SJSA1 (cell line): ENCODE data around the gene PDK1. TPM values are rescaled to one million over a fixed set of nuclear protein-coding genes. Genes with fewer than 3 reads are reported as not detected.

Source experiments
- DNase-seq, 2 experiments: peaks; one replicate each; pipeline ENCODE4 v3.0.0-alpha.2; 2015 to 2020; ENCODE audit warnings: low spot score in 2 of 2, low read depth in 1 of 2
- H3K27ac ChIP-seq: fragments of 250-450 bp; sonication (Bioruptor Pico); 2 replicates; pipeline ENCODE4 v1.5.1; 2020; ENCODE audit warnings: mild to moderate bottlenecking, moderate library complexity
- H3K27me3 ChIP-seq: fragments of 250-450 bp; sonication (Bioruptor Pico); replicated peaks from 2 replicates; pipeline ENCODE4 v1.5.1; 2020; ENCODE audit warnings: mild to moderate bottlenecking, moderate library complexity
- H3K36me3 ChIP-seq: fragments of 250-450 bp; sonication (Bioruptor Pico); 2 replicates; pipeline ENCODE4 v1.5.1; 2020; ENCODE audit warnings: mild to moderate bottlenecking
- H3K4me1 ChIP-seq: fragments of 250-450 bp; sonication (Bioruptor Pico); replicated peaks from 2 replicates; pipeline ENCODE4 v1.6.1; 2021; ENCODE audit warnings: mild to moderate bottlenecking
- H3K4me3 ChIP-seq: fragments of 250-450 bp; sonication (Bioruptor Pico); 2 replicates; pipeline ENCODE4 v1.5.1; 2020; ENCODE audit warnings: mild to moderate bottlenecking
- H3K9me3 ChIP-seq: fragments of 250-450 bp; sonication (Bioruptor Pico); replicated peaks from 2 replicates; pipeline ENCODE4 v1.5.1; 2020; ENCODE audit warnings: mild to moderate bottlenecking
- total RNA-seq: library from RNA; depleted of rRNA; stranded (reverse); fragments of >200 nt; shearing (Covaris generic); gene quantifications from 2 replicates; pipeline ENCODE4 v1.2.3, GENCODE V29; 2014

Gene PDK1
- total RNA-seq, 1 experiment from 2014 or later, result 8.4 TPM

- no peaks in the 10 kb centered on the region for H3K36me3 ChIP-seq
- H3K9me3 ChIP-seq, result no peaks in the 10 kb centered on the region
- no peak overlapping the region for H3K4me3 ChIP-seq
- H3K4me1 ChIP-seq, result no peaks in the 10 kb centered on the region
- no peak overlapping the region for H3K27ac ChIP-seq
- no peaks in the 10 kb centered on the region for H3K27me3 ChIP-seq
- no peak for DNase-seq
Measured at GRCh38 chr2:172617115-172617514, 61.2 kb downstream of the PDK1 start.

GRCh38 chr2:172623249-172623965, 67.5 kb downstream of the PDK1 start:
- Histone ChIP-seq H3K4me3 (no peak overlapping the region), H3K4me1 (peaks cover 5% of the 10 kb centered on the region), H3K9me3 (no peaks in the 10 kb centered on the region), H3K27ac (no peak overlapping the region), H3K36me3 (no peaks in the 10 kb centered on the region), H3K27me3 (no peaks in the 10 kb centered on the region)
- DNase-seq, result no peak

DNA sequence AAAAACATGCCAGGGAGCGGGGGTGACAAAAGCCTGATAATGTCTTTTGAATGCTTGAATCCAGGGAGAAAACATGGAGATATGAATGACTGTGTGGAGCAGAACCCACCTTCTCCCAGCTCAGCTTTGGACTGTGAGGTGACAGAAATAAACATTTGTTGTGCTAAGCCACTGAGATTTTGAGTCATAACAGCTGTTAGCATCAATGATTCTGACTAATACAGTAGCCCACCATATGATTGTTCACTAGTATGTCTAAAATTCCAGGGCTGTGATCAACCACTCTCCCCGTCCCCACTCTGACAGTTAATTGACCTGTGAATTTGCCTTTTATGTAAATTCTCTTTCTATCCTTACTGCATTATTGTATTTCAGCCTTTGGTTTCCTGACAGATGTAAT, 69.1 kb downstream of the PDK1 start:
- H3K27me3 ChIP-seq, result no peaks in the 10 kb centered on the region
- H3K4me3 ChIP-seq, result no peak overlapping the region
- no peaks in the 10 kb centered on the region for H3K9me3 ChIP-seq
- H3K4me1 ChIP-seq, result peaks cover 5% of the 10 kb centered on the region
- peak in 1 of 2 experiments; percentile 20 for DNase-seq
- no peak overlapping the region for H3K27ac ChIP-seq
- no peaks in the 10 kb centered on the region for H3K36me3 ChIP-seq

- no peak overlapping the region for H3K27ac ChIP-seq
- H3K4me1 ChIP-seq, result peaks cover 5% of the 10 kb centered on the region
- no peaks in the 10 kb centered on the region for H3K27me3 ChIP-seq
- H3K9me3 ChIP-seq, result no peaks in the 10 kb centered on the region
- no peaks in the 10 kb centered on the region for H3K36me3 ChIP-seq
- DNase-seq, result no peak
- no peak overlapping the region for H3K4me3 ChIP-seq
Measured at GRCh38 chr2:172627181-172627580, 71.3 kb downstream of the PDK1 start.

GRCh38 chr2:172628085-172628484, 72.2 kb downstream of the PDK1 start:
- H3K9me3 ChIP-seq, result no peaks in the 10 kb centered on the region
- no peak overlapping the region for H3K27ac ChIP-seq
- H3K4me3 ChIP-seq, result no peak overlapping the region
- no peaks in the 10 kb centered on the region for H3K36me3 ChIP-seq
- H3K4me1 ChIP-seq, result peaks cover 5% of the 10 kb centered on the region
- no peaks in the 10 kb centered on the region for H3K27me3 ChIP-seq
- no peak for DNase-seq

DNA sequence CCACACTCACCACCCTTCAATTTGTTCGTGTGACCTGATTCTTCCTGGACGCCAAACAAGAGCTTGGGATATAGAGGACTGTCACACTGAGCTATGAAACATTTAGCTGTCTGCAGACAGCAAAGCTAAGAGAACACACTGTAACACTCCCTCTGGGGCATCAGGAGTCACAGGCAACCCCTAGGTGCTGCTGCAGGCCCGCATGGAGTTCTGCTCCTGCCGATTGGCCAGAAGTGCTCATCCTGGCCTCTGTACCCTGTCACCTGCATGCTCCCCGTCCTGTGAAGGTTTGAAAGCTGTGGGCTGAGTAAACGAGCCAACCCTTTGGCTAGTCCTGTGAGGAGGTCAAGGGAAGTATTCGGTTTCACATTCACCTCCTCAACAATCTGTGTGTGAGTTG, 73.7 kb downstream of the PDK1 start:
- Histone ChIP-seq H3K27ac (no peak overlapping the region), H3K4me1 (peaks cover 5% of the 10 kb centered on the region), H3K4me3 (no peak overlapping the region), H3K27me3 (no peaks in the 10 kb centered on the region), H3K9me3 (no peaks in the 10 kb centered on the region), H3K36me3 (no peaks in the 10 kb centered on the region)
- DNase-seq, result no peak

GRCh38 chr2:172630181-172630580, 74.3 kb downstream of the PDK1 start:
- H3K27me3 ChIP-seq, result no peaks in the 10 kb centered on the region

GRCh38 chr2:172634477-172634876, 78.6 kb downstream of the PDK1 start:
- DNase-seq, result no peak
- Histone ChIP-seq H3K9me3 (no peaks in the 10 kb centered on the region), H3K4me1 (peaks cover 2% of the 10 kb centered on the region), H3K4me3 (no peak overlapping the region), H3K36me3 (no peaks in the 10 kb centered on the region), H3K27me3 (no peaks in the 10 kb centered on the region), H3K27ac (no peak overlapping the region)

More at GRCh38 chr2:172630181-172630580, 74.3 kb downstream of the PDK1 start:
- H3K9me3 ChIP-seq, result no peaks in the 10 kb centered on the region
- H3K27ac ChIP-seq, result no peak overlapping the region
- peaks cover 4% of the 10 kb centered on the region for H3K4me1 ChIP-seq
- H3K4me3 ChIP-seq, result no peak overlapping the region
- no peak for DNase-seq
- H3K36me3 ChIP-seq, result no peaks in the 10 kb centered on the region

DNA sequence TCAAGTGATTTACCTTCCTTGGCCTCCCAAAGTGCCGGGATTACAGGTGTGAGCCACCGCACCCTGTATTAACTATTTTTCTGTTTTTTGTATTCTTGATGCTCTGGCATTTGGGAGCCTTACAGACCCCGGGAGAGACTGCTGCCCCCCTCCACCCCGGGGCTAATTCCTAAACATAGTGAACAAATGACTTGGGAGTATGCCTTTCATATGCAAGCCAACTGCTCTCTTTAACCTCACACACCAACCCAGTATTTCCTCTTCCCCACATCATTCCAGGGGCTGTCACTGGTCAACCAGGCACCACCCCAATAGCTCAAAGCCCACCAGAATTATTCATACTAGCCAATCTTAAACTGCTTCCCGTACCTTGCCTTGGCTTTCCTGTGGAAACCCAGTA, 79.7 kb downstream of the PDK1 start:
- H3K9me3 ChIP-seq, result no peaks in the 10 kb centered on the region
- peaks cover 13% of the 10 kb centered on the region for H3K4me1 ChIP-seq
- no peaks in the 10 kb centered on the region for H3K36me3 ChIP-seq
- H3K27me3 ChIP-seq, result no peaks in the 10 kb centered on the region
- H3K27ac ChIP-seq, result no peak overlapping the region
- no peak overlapping the region for H3K4me3 ChIP-seq
- DNase-seq, result no peak

DNA sequence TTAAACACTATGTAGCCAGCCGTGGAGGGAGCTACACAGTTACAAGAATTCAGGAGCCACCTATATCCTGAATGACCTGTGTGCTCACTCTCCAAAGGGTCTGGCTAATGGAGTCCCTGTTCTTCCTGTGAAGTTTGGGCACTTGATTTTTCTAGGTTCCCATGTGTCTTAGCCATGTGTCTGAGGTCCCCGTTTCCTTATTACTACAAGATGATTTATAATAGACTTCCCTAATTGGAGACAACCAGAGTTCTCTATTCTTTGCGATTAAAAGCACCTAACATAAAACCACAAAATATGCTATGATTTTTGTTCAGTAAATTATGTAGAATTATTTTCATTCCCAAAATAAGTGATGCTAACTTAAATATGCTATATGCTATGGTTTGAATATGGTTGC, 83.4 kb downstream of the PDK1 start:
- H3K4me1 ChIP-seq, result peaks cover 24% of the 10 kb centered on the region
- no peaks in the 10 kb centered on the region for H3K27me3 ChIP-seq
- H3K9me3 ChIP-seq, result no peaks in the 10 kb centered on the region
- peak overlapping the region; percentile 30 for H3K27ac ChIP-seq
- no peak overlapping the region for H3K4me3 ChIP-seq
- no peaks in the 10 kb centered on the region for H3K36me3 ChIP-seq
- no peak for DNase-seq

DNA sequence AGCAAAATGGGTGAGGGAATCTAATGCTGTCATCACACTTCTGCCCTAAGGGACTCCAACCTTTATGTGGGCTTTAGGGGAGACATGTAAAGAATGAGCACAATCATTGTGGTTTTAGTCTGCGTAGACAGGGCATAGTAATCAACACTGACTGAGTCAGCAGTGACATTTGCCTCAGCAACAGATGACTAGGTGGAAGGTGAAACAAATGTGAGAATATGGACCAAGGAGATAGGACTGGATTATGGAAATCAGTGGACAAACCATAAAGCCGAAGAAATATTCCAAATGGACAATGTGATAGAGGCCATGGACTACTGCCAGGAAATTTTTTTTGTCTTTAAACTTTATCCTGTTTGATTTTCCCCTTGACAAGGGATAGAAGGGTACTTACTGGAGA, 83.9 kb downstream of the PDK1 start:
- no peaks in the 10 kb centered on the region for H3K36me3 ChIP-seq
- peaks cover 24% of the 10 kb centered on the region for H3K4me1 ChIP-seq
- no peaks in the 10 kb centered on the region for H3K27me3 ChIP-seq
- peak overlapping the region; percentile 30 for H3K27ac ChIP-seq
- no peak overlapping the region for H3K4me3 ChIP-seq
- H3K9me3 ChIP-seq, result no peaks in the 10 kb centered on the region
- DNase-seq, result peak; percentile 56 to 63

- H3K27me3 ChIP-seq, result no peaks in the 10 kb centered on the region
- H3K27ac ChIP-seq, result peak overlapping the region; percentile 30
- no peaks in the 10 kb centered on the region for H3K9me3 ChIP-seq
- no peak overlapping the region for H3K4me3 ChIP-seq
- no peaks in the 10 kb centered on the region for H3K36me3 ChIP-seq
- peaks cover 25% of the 10 kb centered on the region for H3K4me1 ChIP-seq
- DNase-seq, result no peak
Measured at GRCh38 chr2:172640389-172640788, 84.5 kb downstream of the PDK1 start.

- H3K27ac ChIP-seq, result no peak overlapping the region
- DNase-seq, result no peak
Measured at GRCh38 chr2:172642301-172643020, 86.6 kb downstream of the PDK1 start.

GRCh38 chr2:172643142-172643541, 87.3 kb downstream of the PDK1 start:
- Histone ChIP-seq H3K9me3 (no peaks in the 10 kb centered on the region), H3K4me1 (peaks cover 45% of the 10 kb centered on the region), H3K4me3 (no peak overlapping the region), H3K27me3 (no peaks in the 10 kb centered on the region), H3K36me3 (no peaks in the 10 kb centered on the region), H3K27ac (no peak overlapping the region)
- DNase-seq, result no peak

More at GRCh38 chr2:172642301-172643020, 86.6 kb downstream of the PDK1 start:
- Histone ChIP-seq H3K4me3 (no peak overlapping the region), H3K36me3 (no peaks in the 10 kb centered on the region), H3K27me3 (no peaks in the 10 kb centered on the region), H3K4me1 (peaks cover 39% of the 10 kb centered on the region), H3K9me3 (no peaks in the 10 kb centered on the region)
